ENCODE results near the gene POC1A. TPM values are rescaled to one million over a fixed set of nuclear protein-coding genes. Genes with fewer than 3 reads are reported as not detected.

The POC1A gene
- total and polyA plus RNA-seq, 8 donors, result 0.37 to 1.1 (median 0.71) TPM

GRCh38 chr3:52175416-52176179 lies 21.4 kb upstream of the POC1A start:
- FAIRE-seq (no peak), ATAC-seq (no peak)
- H3K36me3 ChIP-seq, result no peaks in the 10 kb centered on the region

GRCh38 chr3:52174896-52175295 lies 20.7 kb upstream of the POC1A start:
- Histone ChIP-seq H3K36me3 (no peaks in the 10 kb centered on the region), H3K4me1 (no peaks in the 10 kb centered on the region), H3K27me3 (no peaks in the 10 kb centered on the region), H3K9me3 (no peaks in the 10 kb centered on the region), H3K4me3 (no peak overlapping the region), H3K27ac (no peak overlapping the region)
- FAIRE-seq (no peak), DNase-seq (no peak), ATAC-seq (no peak)
- TF ChIP-seq CTCF (IDR thresholded peaks at IDR 0.05), result no peak
- intact Hi-C loops (cut with DNase I), result no loop called here
- WGBS, 2 donors, result 89 to 93% methylated on average over 9 of the region's 9 CpGs

More at GRCh38 chr3:52175416-52176179, 21.4 kb upstream of the POC1A start:
- Histone ChIP-seq H3K4me1 (no peaks in the 10 kb centered on the region), H3K27ac (no peak overlapping the region), H3K27me3 (no peaks in the 10 kb centered on the region), H3K4me3 (no peak overlapping the region), H3K9me3 (no peaks in the 10 kb centered on the region)
- WGBS, 2 donors, result 82 to 87% methylated on average over 14 of the region's 14 CpGs
- intact Hi-C loops (cut with DNase I), result no loop called here
- DNase-seq, result no peak
- TF ChIP-seq CTCF (IDR thresholded peaks at IDR 0.05), result no peak

DNA sequence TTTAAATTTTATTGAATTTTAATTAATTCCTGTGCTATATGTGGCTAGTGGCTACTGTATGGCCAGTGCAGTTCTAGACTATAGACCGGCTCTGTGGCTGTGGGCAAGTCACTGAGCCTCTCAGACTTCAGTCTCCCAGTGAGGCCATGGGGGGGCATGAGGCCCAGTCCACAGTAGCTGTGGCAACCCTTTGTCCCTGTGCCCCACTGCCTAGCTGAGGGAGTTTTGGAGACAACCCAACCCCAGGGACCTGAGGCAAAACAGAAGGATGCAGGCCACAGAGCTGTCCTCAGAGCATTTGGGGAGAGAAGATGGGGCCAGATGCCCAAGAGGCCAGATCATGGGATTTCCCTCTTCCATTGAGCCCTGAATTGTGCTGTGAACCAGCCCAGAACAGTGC lies 18.9 kb upstream of the POC1A start:
- no peaks in the 10 kb centered on the region for H3K4me1 ChIP-seq
- H3K9me3 ChIP-seq, result no peaks in the 10 kb centered on the region
- no peaks in the 10 kb centered on the region for H3K27me3 ChIP-seq
- FAIRE-seq (no peak), ATAC-seq (no peak), DNase-seq (no peak)
- H3K36me3 ChIP-seq, result no peaks in the 10 kb centered on the region
- intact Hi-C loops (cut with DNase I), result no loop called here
- no peak overlapping the region for H3K27ac ChIP-seq
- no peak for TF ChIP-seq CTCF (IDR thresholded peaks at IDR 0.05)
- 83 to 88% methylated on average over 1 of the region's 1 CpG for WGBS, 2 donors
- no peak overlapping the region for H3K4me3 ChIP-seq

DNA sequence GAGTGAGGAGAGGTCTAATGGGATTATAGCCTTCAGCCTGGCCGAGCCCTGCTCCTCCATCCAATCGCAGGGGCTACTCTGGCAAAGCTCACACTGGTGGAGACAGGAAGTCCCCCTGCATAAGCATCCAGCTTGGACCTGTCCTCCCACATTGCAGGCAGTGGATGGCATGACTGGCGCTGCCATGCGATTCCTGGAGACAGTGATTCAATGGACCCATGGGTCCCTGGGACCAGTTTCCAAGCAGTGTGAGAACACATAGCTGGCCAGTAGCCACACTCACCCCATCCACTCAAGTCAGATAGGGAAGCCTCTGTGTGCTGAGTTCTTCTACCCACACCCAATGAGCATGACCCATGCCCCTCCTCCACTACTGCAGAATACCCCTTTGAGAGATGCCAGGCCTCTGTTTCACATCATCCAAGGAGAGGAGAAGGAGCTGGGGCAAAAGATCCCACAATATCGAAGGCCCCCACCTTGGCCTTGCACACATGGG lies 18.1 kb upstream of the POC1A start:
- no peak for TF ChIP-seq CTCF (IDR thresholded peaks at IDR 0.05)
- Histone ChIP-seq H3K27ac (no peak overlapping the region), H3K36me3 (no peaks in the 10 kb centered on the region), H3K4me3 (no peak overlapping the region), H3K4me1 (no peaks in the 10 kb centered on the region), H3K9me3 (no peaks in the 10 kb centered on the region), H3K27me3 (no peaks in the 10 kb centered on the region)
- 84 to 90% methylated on average over 5 of the region's 5 CpGs for WGBS, 2 donors
- FAIRE-seq (no peak), DNase-seq (no peak), ATAC-seq (no peak)
- intact Hi-C loops (cut with DNase I), result no loop called here

Measured in pancreas (tissue), 10 donors.